HG03378 (cell line): Measurements from ENCODE around the gene ATP6V0E2.
"Not testable (repeated sequence)": the region's sequence is repeated elsewhere in the genome, so short reads cannot be mapped to it uniquely, and the experiment has no call there.

Source experiments
- ATAC-seq: cut with Tn5 transposase; IDR thresholded peaks from one replicate; pipeline ENCODE4 v1.9.1; 2021; ENCODE audit warnings: mild to moderate bottlenecking, moderate library complexity; ENCODE audit not compliant: unreplicated experiment

The ATP6V0E2 gene

GRCh38 chr7:149873074-149873969, at the start of gene ATP6V0E2:
Gene ATP6V0E2 (plus strand): TSS chr7:149873969. CDS start chr7:149874066, 97 bp downstream.
- ATAC-seq: peak; percentile 86

DNA sequence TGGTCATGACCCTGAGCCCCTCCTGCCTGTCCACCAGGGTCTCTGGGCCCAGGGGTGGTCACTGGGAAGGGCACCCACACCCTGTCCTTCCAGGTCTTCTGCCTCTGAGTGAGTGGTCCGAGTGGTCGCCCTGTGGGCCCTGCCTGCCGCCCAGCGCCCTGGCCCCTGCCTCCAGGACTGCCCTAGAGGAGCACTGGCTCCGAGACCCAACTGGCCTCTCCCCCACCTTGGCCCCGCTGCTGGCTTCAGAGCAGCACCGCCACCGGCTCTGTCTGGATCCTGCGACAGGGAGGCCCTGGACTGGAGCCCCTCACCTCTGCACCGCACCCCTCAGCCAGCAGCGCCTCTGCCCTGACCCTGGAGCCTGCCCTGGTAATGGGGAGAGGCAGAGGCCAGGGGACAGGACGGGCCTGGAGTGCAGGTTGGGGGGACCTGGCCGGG, 49.4 kb upstream of the ATP6V0E2 start:
- ATAC-seq: no peak

DNA sequence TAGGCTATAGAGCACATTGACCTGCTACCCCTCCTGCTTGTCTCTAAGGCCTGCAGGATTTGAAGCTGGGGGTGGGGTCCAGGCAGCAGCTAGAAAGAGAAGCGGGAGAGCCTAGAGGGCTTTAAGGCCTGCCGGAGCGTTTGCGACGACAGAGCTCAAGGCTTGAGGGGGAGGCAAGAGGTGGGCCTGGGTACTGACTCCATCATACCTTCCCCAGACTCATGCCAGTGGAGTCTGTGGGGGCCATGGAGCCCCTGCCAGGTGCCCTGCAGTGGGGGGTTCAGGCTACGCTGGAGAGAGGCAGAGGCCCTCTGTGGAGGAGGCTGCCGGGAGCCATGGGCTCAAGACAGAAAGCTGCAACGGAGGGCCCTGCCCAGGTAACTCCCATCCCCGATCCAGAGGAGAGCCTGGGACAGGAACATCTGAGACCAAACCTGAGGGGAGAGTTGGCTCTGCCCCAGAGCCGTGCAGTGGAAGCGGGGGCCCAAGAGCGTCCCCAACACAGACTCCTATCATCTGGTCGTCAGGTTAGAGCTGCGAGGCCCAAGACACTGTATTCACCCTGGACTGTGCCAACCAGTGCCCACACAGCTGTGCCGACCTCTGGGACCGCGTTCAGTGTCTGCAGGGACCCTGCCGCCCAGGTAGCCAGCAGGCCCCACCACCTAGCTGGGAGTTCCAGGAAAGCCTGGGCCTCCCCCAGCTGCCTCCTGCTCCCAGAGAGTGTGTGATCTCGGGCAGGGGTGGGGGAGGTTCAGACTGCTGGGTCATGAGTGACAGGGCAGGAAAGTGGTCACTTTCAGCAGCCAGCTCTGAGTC, 48.8 kb upstream of the ATP6V0E2 start:
- no peak for ATAC-seq

DNA sequence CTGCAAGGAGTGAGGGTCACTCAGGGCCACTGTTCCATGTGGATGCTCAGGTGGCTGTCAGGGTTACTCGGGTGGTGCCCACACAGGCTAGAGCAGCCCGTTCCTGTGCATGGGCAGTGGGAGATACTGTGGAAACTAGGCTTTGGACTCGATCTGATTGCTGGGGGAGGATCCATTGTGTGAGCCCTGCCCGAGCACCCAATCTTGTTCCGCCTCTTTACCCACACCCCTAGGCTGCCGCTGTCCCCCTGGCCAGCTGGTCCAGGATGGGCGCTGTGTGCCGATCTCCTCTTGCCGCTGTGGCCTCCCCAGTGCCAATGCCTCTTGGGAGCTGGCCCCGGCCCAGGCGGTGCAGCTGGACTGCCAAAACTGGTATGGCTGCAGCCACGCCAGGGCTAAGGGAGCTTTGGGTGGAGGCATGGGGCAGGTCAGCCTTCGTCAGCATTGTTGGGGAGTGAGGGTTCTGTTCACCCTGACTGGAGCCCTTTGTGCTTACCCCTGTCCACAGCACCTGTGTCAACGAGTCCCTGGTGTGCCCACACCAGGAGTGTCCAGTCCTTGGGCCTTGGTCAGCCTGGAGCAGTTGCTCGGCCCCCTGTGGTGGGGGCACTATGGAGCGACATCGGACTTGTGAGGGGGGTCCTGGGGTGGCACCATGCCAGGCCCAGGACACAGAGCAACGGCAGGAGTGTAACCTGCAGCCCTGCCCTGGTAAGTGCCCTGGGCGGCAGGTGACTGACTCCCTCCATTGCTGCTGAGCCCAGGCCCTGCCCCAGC, 48.0 kb upstream of the ATP6V0E2 start:
- ATAC-seq: no peak

DNA sequence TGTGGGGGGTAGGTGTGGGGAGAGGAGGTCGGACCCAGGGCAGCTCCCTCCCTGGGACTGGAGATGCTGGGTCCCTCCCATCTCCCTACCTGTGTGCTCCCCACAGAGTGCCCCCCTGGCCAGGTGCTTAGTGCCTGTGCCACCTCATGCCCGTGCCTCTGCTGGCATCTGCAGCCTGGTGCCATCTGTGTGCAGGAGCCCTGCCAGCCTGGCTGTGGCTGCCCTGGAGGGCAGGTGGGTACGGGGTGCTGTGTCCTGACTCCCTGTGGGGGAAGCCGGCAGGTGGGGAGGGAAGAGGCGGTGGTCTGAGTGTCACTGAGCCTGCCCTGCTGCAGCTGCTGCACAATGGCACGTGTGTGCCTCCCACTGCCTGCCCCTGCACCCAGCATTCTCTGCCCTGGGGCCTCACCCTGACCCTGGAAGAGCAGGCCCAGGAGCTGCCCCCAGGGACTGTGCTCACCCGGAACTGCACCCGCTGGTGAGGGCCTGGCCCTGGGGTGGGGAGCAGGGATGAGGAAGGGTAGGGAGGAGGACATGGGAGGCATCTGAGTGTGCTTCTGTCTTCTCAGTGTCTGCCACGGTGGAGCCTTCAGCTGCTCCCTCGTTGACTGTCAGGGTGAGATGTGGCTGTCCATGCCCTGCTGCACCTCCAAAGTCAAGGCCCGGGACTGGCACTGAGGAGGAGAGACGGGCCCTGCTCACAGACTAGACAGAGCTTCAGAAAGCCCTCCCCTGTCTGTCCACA, 47.3 kb upstream of the ATP6V0E2 start:
- no peak for ATAC-seq

DNA sequence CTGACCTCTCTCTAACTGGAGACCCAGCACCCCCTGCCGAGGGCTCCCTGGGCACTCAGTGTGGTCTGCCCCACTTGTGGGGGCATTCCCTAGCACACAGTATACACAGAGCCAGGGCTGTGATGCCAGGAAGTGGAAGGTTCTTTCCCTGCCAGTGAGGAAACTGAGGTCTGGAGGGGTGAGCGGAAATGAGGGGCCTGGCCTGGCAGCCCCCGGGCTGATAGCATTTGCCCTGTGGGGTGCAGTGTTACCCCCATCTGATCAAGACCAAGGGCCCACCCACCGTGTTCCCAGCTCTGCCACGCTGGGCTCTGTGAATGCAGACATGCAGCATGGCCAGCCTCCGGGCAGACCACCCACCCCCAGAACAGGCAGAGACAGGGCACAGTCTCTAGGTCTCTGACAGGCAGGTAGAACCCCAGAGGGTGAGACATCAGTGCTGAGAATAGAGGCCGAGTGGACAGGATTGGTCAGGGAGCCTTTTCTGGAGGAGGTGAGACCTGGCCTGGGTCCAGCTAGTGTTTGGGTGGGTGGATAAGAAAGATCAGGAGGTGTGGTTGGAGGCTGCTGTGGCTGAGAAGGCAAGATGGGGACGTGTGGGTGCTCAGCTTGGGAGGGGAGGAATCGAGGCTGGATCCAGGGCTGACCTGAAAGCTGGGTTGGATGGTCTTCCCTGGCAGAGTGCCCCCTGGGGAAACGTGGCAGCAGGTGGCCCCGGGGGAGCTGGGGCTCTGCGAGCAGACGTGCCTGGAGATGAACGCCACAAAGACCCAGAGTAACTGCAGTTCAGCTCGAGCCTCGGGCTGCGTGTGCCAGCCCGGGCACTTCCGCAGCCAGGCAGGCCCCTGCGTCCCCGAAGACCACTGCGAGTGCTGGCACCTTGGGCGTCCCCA, 46.4 kb upstream of the ATP6V0E2 start:
- ATAC-seq: no peak

GRCh38 chr7:149828357-149829309, 45.1 kb upstream of the ATP6V0E2 start:
- no peak for ATAC-seq

GRCh38 chr7:149830527-149830926, 43.2 kb upstream of the ATP6V0E2 start:
- not testable (repeated sequence) for ATAC-seq

GRCh38 chr7:149830997-149831740, 42.6 kb upstream of the ATP6V0E2 start:
- ATAC-seq: no peak

DNA sequence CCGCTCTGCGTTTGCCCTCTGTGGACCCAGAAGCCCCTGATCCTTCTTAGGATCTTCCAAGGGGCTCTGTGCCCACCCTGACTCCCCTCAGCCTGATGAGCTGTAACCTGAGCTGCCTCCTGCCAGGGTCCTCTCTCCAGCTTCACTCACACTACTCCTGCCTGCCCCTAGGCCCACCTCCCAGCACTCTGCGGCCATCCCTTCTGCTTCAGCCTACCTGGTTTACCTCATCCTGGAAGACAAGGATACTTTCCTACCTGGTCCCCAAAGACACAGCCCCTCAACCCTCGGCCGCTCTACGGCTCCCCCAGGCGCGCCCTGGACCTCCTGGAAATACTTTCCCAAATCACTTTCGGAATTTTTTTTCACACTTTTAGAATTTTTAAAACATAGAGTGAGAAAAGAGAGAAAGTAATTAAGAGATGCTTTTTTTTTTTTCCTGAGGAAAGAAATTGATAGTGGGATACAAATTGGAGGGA, 42.0 kb upstream of the ATP6V0E2 start:
- no peak for ATAC-seq

DNA sequence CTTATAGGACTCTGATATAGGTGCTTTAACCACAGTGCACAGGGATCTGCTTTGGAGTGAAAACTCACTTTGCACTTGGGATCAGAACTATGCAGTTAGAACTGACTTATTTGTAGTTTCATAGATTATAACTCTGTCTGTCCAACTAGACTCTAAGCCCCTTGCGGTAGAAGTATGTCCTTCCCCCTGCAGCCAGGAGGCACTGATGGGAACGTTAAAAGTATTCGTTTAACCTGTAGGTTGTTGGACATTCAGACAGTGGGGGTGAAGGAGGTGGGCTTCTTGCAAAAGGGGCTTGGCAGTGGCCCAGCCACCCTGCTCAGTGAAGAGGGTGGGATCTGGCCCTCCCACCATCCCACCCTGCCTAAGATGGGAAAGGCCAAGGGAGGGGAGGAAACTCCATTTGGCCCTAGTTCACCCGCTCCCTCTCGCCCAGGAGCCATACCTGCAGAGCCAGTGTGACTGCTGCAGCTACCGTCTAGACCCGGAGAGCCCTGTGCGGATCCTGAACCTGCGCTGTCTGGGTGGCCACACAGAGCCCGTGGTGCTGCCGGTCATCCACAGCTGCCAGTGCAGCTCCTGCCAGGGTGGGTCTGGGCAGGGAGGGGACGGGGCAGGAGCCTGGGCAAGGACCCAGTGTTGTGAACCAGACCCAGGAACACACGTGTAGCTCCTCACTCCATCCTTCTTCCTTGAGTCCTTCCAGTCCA, 41.3 kb upstream of the ATP6V0E2 start:
- no peak for ATAC-seq

- ATAC-seq: no peak
Observed at GRCh38 chr7:149833495-149834130, 40.2 kb upstream of the ATP6V0E2 start.

GRCh38 chr7:149834601-149835000, 39.2 kb upstream of the ATP6V0E2 start:
- ATAC-seq: no peak

DNA sequence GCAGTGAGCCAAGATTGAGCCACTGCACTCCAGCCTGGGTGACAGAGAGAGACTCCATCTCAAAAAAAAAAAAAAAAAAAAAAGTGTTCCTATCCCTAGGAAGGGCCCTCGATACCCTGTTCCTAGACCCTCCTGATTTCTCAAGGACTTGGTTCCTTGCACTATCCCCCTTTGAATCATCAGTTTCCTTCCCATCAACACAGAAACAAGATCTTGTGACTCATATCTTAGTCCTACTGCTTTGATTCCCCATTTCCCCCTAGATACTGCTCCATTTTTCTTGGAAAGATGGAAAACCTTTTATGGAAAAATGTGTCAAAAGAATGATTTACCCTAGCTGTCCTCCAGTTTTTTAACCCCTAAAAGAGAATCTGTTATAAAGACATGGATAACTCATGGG, 37.3 kb upstream of the ATP6V0E2 start:
- ATAC-seq: no peak

GRCh38 chr7:149837564-149838223, 36.1 kb upstream of the ATP6V0E2 start:
- ATAC-seq: no peak
